ENCODE results near the gene POLR1E.

DNA sequence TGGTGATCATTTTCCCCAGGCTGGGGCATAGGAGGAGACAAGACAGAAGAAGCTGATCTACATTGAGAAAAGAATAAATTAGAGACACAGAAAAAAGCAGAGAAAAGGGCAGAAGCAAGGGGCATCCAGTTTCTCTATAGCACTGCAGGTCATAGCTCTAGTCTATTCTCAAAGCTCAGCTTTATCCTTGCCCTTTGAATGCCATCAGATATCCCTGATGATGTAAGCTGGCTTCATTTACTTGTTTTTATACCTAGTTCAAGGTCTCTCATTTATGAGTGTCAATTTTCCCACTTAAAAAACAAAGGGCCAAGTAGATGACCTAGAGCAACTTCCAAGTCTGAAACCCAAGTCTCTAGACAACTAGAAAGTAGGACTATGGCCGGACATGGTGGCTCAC lies 57.7 kb downstream of the POLR1E start:
- TF ChIP-seq POLR2A (IDR thresholded peaks at IDR 0.05) (no peak), POLR2AphosphoS5 (IDR thresholded peaks at IDR 0.05) (no peak), EP300 (IDR thresholded peaks at IDR 0.05) (no peak)
- TF ChIP-seq, protein P1, sequence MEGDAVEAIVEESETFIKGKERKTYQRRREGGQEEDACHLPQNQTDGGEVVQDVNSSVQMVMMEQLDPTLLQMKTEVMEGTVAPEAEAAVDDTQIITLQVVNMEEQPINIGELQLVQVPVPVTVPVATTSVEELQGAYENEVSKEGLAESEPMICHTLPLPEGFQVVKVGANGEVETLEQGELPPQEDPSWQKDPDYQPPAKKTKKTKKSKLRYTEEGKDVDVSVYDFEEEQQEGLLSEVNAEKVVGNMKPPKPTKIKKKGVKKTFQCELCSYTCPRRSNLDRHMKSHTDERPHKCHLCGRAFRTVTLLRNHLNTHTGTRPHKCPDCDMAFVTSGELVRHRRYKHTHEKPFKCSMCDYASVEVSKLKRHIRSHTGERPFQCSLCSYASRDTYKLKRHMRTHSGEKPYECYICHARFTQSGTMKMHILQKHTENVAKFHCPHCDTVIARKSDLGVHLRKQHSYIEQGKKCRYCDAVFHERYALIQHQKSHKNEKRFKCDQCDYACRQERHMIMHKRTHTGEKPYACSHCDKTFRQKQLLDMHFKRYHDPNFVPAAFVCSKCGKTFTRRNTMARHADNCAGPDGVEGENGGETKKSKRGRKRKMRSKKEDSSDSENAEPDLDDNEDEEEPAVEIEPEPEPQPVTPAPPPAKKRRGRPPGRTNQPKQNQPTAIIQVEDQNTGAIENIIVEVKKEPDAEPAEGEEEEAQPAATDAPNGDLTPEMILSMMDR (IDR thresholded peaks at IDR 0.05), result no peak

Measured in stomach (tissue), 4 donors.